GM19452 (cell line): ENCODE measurements around the gene FAS.
A peak's percentile ranks its signal among the peaks of the same experiment; 100 is the strongest.
"Not testable (repeated sequence)": the region's sequence is repeated elsewhere in the genome, so short reads cannot be mapped to it uniquely, and the experiment has no call there.

ENCODE experiments used
- ATAC-seq: cut with Tn5 transposase; IDR thresholded peaks from one replicate; pipeline ENCODE4 v1.9.1; 2021; ENCODE audit not compliant: unreplicated experiment

FAS gene

DNA sequence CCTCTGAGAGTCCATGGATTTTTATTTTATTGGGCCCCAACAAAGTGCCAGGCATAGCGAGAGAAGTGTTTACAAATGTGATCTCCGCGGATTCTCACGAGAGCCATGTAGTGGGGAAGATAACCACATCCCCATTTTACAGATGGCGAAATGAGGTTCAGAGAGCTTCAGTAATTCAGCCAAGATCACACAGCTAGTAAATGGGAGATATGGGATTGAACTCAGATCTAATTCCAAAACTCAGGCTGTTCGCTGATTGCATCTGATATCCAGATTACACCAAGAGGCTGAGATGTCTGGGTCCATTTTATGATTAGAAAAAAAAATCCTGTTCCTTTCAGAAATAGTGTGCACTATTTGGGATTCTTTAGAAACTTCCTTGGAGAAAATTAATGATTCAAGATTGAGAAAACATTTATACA is 1.3 kb downstream of the FAS start:
- ATAC-seq, result no peak

DNA sequence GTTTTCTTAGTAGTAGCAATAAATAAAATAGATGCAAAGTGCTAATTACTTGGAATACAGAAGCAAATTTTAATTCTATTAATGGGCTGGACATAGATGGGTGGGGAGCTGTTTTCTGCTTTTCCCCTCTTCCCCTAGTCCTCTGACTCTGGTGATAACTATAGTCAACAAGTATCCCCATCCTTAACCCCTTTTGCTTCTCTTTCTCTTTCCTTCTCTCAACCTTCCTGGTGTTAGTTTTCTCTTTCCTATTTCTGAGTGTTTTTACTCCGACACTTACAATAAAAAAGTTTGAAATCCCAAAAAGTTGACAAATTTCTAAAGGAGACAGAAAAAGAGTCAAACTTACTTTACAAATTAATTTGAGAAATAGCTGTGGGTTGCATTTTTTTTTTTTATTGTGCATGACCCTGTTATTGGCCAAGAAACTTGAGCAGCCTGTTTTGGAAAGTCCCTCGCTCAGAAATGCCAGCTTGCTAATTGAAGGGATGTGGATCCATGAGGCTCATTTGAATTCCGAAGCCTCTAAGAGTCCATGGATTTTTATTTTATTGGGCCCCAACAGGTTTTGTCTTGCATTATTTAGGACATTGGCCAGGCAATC is 2.4 kb downstream of the FAS start:
- ATAC-seq, result no peak

DNA sequence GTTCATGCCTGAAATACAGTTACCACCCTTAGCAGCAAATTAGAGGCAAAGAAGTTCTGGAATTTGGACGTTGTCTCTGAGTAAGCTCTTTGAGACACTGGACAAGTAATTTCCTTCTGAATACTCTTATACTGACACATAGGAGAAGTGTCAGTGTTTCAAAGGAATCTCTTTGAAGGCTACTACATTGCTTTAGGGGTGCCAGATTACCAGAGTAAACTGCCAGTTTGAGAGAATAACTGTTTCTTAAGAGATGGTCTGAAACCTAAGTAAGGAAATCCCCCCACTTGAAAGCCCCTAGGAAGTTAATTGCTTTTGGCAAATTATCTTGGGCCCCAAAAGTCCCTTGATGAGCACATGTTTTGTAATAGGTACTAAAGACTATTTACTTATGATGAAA is 3.4 kb downstream of the FAS start:
- ATAC-seq, result no peak

DNA sequence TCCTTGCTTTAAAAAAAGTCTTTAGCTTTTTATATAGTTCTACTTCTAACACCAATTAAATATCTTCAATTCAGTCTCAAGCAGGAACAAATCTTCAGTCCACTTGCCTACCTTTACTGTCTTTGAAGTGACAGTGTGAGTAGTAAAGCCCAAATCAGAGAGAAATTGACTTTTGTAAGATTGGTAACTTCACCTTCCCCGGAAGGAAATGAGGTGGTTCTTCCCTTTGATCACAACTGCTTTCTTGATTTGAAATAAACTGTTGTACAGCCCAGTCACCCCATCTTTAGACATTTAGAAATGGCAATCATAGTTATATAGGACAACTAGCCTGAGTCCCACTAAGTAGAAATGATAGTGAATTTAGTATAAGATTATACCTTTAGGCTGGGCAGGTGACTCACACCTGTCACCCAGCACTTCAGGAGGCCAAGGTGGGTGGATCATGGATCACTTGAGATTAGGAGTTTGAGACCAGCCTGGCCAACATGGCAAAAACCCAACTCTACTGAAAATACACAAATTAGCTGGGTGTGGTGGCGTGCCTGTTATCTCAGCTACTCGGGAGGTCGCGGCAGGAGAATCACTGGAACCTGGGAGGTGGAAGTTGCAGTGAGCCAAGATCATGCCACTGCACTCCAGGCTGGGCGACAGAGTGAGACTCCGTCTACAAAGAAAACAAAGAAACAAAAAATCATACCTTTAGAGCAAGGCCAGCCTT is 4.7 kb downstream of the FAS start:
- no peak for ATAC-seq

DNA sequence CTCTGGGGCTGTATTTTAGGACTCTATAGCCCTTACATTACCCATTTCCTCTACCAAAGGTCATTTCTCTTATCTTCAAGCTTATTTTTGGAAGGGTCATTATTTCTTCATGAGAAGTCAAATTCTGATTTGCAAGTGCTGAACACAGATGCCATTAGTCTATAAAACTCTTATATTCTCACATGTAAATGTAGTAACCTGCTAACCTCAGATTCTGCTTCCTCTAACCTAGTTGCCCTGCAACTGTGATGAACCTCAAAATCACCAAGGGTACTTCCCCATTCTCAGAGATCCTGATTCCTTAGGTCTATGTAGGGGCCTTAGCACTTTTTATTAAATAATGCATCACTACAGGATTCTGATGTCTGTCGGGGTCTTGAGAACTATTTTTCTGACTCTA is 6.3 kb downstream of the FAS start:
- ATAC-seq, result peak; percentile 59

DNA sequence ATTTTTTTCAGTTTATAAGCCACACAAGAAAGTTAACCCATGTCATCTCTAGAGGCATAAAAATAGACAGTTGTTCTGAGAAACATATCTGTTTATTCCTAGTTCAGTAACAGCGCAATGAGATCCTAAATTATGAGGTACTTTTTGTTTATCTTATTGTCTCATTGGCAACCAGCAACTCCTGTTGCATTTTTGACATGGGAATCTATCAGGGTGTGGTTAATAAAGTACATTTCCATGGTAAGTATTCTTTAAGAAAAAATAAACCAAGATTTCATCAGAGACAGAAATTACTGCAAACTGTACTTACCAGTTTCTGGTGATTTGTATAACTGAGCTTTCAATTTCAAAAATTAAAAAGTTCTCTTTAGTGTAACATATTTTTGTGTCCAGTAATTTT is 9.0 kb downstream of the FAS start:
- ATAC-seq, result no peak

DNA sequence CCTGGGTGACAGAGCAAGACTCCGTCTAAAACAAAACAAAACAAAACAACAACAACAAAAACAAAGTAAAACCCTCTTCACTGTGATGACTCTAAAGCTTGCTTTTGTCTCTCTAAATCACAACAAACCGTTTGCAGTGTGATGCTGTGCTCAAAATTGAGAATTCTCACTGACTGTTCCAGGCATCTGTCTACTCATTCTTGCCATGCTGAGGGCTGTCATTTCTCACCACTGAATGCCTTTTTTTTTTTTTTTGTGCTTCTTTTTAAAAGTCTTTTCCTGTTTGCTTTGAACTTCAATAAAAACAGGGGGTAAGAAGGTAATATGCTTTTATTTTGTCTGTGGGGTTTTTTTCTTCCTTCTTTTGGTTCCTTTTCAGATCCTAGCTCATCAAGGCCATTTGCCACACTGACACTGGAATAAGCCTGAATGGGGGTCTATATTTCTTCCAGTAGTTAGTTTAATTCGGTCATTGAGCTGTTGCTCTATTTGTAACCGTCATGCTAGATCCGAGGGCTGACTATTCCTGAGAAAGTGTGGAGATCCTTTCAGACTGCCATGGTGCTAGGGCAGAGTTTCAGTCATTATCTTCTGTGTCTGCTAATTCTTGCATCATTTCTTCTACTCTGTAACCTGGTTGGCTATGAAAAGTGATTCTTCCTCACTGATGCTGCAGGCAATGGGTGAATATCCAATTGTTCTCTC is 10.6 kb downstream of the FAS start:
- ATAC-seq, result no peak

DNA sequence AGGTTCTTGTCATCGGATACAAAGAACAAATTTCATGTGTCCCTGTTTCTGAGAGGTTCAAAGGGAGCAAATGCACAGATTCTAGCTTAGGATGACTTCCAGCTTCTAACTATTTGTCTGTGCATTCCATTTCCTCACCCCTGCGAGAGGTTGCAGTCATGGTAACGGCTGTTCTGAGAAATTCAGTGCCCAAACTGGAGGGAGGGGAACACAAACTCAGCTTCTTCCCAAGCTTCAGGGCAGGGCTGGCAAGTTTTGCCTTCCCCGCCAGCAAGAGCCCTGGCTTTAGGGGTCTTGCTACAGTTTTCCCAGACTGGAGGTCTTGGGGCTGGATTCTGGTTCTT is 11.1 kb downstream of the FAS start:
- no peak for ATAC-seq

DNA sequence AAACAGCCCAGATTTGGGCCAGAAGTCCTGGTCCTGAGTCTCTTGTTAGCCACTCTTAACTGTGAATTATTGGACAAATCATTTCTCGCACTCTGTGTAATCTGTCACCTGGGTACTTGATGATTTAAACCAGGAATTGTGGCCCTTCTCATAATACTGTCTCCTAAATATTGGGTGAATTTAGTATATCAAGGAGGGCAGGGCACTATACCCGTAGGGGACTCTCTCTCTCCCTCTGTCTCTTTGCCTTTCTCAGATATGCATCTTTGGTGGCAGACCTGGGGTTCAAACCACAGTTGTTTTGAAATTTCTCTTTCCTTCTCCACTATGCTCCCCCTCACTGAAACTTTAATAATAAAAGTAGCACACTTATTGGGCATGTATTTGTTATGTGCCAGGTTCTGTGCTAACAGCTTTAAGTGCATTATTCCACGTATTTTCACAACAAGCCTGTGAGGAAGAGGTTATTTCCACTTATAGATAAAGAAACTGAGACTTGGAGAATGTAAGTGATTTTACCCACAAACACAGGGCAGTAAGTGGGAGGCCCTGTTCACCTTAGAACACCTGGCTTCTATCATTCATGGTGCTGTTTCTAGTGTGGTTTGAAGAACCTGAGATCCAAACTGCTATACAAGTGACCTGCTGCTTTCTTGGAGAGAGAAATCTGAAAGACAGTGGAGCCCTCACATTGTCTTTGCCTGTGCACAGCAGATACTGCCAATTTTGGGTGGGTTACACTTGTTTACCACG is 11.8 kb downstream of the FAS start:
- ATAC-seq, result no peak

DNA sequence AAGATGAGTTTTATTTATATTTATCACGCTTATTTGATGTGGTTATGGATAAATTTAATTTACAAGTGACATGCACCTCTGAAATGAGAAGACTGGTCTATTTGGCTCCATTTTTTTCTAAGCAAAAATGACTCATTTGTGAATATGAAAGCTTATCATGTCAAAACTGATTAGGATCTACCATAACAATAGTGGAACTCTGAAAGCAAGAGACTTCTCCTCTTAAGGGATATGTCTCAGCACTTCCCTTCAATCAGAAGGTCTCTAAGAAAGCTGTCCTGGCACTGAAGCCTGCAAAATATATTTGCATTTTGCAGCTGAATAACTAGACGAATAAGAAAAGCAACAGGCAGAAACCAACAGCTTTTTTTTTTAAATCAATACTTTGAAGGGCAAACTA is 12.7 kb downstream of the FAS start:
- ATAC-seq, result no peak

DNA sequence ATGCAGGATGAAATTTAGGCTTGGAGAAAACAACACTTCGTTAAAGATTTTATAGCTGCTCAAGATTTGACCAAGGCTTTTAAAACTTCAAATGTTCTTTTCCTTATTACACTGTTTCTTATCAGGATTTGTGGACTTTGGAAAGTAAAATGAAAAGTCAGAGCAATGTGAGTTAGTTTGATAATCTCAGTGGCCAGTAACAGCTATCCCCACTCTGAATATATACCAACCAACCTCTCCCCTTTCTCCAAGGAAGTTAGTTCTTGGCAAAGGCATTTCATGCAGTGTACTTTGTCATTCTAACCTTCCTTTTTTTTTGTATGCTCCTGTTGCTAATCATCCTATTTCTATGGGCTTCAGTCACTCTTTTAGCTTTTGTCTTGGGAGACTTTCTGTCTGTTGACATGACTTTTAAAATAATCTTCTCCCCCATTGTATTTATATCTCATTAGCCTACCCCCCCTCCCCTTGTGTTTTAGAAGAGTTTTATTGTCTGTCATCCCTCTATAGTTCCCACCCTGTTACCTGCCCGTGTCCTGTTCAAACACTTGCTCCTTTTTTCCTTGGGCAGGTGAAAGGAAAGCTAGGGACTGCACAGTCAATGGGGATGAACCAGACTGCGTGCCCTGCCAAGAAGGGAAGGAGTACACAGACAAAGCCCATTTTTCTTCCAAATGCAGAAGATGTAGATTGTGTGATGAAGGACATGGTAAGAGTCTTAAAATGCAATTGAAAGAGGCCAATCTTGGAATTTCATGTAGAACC is 16.7 kb downstream of the FAS start:
- no peak for ATAC-seq

DNA sequence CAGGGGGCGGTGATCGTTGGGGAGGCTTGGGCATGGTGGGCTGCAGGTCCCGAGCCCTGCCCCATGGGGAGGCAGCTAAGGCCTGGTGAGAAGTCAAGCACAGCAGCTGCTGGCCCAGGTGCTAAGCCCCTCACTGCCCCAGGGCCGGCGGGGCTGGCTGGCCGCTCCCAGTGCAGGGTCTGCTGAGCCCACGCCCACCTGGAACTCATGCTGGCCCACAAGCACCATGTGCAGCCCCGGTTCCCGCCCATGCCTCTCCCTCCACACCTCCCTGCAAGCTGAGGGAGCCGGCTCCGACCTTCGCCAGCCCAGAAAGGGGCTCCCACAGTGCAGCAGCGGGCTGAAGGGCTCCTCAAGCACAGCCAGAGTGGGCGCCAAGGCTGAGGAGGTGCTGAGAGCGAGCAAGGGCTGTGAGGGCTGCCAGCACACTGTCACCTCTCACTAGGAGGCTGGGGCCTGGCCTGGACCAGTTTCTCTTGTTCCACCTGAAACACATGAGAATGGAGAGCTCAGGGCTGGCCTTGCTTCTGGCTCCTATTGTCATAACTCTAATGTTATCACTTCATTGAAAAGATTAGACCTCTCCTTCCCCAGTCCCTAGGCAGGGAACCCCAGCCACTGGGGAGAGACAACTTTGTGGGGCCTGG is 28.2 kb downstream of the FAS start:
- not testable (repeated sequence) for ATAC-seq

DNA sequence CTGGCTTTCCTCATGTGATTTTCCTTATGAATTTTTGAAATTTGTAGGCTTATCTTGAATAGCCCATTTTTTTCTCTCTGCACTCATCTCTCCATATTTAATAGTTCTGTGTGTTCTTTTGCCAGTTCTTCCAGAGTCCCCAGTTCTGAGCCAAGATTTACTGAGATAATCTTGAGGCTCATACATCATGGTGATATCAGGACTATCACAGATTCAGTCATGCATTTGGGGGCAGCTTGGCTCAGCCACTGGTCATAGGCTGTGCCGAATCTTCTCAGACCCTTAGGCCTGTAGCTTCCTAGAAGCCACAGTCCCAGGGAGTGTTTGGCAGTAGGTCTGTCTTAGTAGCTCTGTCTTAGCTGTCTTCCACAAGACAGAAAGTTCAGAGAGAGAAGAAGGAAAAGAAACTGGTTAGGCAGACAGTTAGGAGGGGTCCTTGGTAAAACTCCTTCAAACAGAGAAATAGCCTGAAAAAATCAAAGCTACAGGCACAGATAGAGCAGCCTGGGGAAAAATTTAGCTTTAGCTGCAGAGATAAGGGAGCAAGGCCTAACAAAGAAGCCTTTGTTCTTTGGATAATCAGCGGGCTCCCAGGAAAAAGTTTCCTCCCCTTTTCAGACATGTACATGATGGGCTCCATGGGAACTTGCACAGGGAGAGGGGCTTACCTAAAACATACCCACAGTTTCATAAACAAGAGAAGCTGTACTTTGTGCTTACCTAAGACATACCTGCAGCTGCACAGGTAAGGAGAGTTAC is 29.1 kb downstream of the FAS start:
- ATAC-seq, result no peak

DNA sequence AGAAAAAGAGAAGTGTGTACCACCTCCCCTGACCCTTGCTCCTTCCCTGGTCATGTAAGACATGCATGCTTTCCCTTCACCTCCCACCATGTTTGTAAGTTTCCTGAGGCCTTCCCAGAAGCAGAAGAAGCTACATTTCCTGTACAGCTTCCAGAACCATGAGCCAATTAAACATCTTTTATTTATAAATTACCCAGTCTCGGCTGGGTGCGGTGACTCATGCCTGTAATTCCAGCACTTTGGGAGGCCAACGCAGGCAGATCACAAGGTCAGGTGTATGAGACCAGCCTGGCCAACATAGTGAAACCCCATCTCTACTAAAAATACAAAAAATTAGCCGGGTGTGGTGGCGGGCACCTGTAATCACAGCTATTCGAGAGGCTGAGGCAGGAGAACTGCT is 30.9 kb downstream of the FAS start:
- not testable (repeated sequence) for ATAC-seq

DNA sequence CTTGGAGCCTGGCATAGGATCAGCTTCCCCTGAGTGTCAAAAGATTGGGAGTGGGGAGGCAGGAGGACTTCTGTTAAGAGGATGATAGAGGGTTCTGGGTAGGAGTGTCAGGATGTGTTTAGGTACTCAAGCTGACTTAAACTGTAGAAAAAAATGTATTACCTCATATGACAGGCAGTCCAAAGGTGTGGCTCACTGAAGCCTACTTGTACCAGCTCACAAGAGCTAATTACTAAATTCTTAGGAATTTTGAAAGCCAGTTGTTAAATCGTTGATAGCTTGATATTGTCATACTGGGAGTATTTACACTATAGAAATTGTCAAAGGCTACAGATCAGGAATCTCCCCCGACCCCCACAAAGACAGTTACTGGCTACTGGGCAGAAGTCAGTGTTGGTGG is 32.1 kb downstream of the FAS start:
- ATAC-seq, result no peak

DNA sequence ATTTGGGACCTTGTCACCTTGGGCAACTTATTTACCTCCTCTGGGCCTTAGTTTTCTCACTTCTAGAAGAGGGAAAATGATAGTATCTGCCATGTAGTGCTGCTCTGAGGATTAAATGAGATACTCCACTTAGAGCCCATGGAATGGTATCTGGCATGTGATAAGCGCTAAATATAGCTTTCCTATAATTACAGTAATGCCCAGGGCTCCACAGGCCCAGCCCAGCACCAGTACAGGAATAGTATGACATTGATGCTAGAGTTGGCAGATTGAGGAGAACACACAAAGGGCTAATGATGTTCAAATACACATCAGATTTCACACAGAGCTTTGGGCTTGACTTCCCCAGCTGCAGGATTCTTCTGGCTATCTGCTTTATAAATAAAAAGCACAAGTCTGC is 34.9 kb downstream of the FAS start:
- ATAC-seq, result no peak

DNA sequence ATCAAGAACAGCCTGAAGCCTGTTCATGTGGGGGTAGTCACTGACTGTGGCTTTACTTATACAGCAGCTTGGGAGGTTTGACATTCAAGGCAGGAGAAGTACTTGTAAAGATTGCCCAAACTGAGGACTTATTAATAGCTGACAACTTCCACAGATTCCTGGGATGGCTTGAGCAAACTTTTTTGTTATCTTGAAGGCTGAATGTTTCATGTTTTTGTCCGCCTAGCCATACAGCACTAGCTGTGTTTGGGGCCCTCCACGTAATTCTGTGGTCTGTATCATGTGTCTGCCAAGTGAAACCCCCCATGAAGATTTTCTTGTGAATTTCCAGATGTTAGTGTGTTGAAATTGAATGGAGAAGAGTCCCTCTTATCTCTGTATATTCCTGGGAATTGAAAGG is 38.6 kb downstream of the FAS start:
- ATAC-seq, result no peak

DNA sequence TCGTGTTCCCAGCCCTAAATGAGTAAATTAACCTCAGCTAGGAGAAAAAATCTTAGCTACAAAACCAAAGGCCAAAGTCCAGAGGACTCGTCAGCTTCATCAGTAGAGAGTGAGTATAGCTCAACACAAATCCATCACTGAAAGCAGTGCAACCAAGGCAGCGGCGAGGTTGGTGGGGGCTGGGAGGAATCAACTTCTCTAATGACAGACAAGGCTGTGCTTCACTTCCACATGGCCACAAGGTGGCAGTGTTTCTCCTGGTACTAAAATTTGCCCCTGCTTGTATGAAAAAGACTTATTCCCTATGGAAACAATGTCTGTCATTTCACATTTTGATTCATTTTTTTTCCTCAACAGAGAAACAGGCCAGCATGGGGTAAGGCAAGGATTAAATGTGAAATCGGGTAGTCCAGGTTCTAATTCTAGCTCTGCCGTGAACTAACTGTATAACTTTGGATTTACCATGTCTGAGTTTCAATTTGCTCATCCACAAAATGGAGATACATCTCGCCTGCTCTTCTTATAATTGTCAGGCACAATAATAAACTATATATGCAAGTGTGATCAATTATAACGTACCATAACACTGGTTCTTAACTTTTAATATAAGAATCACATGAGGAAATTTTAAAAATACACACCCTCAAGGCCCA is 39.3 kb downstream of the FAS start:
- ATAC-seq, result no peak

DNA sequence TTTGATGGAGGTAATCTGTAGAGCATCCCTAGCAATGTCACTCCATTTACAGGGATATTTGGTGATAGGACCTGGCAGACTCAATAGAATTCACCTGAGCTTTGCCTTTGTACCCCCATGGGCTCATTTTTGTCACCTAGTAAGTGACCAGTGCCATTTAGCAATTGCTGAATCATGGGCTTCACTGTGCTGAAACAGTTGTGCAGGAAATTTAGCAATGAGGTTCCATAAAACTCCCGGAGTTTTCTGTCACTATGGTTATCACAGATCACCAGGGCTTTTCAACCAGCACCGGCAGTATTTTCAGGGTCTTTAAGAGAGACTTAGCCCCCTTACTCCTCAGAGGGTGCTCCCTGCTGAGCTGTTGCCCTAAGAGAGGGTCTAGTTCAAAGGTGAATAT is 40.2 kb downstream of the FAS start:
- ATAC-seq, result no peak
